ENCODE measurements around the gene PACRG. TPM values are rescaled to one million over a fixed set of nuclear protein-coding genes. Genes with fewer than 3 reads are reported as not detected.
"Not testable (repeated sequence)": the region's sequence is repeated elsewhere in the genome, so short reads cannot be mapped to it uniquely, and the experiment has no call there.

The PACRG gene
- total RNA-seq, 1 donor from 2014 or later = 9.7 TPM

DNA sequence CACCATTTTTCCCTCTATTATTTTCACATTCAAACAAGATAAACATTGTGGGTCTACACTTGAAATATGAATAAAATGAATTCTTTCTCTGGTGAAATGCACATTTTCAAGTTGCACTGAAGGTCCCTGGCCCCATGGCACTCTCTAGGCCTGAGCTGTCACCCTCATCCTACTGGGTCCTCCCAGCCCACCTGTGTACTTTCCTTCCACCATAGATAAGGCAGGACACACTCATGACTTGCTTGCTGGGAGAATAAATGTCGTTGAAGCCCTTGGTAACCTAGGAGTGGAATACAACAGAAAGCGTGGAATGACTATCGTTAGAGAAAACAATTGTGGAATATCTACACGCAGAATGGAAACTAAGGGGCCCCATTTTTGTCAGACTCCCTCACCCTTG, 585.8 kb downstream of the PACRG start:
- no peak for DNase-seq (ENCODE audit: low spot score)

DNA sequence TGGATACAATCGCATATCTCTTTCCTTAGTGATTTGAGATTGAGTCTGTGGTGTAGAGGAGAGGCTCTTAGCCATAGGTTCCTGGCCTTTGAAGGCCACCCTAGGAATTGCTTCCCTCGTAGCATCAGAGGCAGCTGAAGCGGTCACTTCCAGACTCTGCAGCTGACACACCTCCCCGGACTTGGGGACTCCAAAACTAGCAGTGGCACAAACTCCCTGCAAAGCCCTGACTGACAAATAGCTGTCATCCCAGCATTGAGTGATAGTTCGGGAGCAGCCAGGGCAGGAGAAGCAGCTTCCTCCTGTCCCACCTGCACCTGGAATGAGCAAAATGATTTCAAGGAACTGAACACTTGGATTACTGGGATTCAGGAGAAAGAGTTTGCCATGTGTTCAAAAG, 586.2 kb downstream of the PACRG start:
- no peak for DNase-seq (ENCODE audit: low spot score)

DNA sequence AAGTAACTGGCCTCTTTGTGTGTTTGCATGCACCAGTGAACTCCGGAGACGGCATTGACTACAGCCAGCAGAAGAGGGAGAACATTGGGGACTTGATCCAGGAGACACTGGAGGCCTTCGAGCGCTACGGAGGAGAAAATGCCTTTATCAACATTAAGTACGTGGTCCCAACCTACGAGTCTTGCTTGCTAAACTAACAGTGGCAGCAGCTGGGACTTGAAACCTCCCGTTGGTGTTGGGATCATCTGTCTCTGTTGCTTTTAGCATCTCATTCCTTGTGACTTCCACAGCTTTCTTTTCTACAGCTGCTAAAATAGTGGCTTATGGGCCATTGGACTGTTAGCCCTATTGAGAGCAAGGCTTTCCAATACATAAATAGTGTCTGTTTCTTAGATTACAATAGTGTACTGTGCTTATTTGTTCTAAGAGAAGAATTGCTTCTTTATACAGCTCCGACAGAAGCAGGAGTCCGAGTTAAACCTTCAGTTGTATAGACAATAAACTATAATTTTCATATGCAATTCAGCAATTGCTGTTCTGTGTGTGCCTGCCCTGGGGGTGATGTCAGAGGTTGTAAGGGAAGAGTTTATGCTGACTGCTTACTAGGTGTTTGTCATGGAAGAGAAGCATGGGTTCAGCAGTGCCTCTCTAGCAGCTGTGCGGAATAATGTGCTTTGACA, 587.2 kb downstream of the PACRG start:
- no peak for DNase-seq (ENCODE audit: low spot score)

- DNase-seq (ENCODE audit: low spot score) = not testable (repeated sequence)
Measured at GRCh38 chr6:163316866-163317495, 589.2 kb downstream of the PACRG start.

- no peak for DNase-seq (ENCODE audit: low spot score)
Measured at GRCh38 chr6:163318071-163318786, 590.5 kb downstream of the PACRG start.

- no peak for DNase-seq (ENCODE audit: low spot score)
Measured at GRCh38 chr6:163319609-163320366, 592.0 kb downstream of the PACRG start.

GRCh38 chr6:163320402-163320801, 592.6 kb downstream of the PACRG start:
- DNase-seq (ENCODE audit: low spot score) = no peak

DNA sequence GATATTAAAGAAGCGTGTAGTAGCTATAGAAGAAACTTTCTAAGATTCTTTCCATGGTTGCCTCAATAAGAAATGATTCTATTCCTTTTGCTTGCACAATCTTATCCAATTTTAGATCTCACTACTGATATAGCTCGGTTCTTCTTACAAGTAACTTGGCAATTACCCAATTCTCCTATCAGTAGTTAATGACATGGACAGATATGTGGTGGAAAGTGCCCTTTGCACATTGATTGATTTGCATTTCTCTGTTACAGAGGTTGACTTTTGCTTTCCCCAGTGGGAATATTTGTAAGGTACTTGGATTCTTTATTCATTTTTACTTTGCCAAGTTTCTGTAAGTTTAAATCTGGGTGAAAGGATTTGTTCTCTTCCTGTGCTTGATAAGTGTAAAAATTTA, 593.0 kb downstream of the PACRG start:
- DNase-seq (ENCODE audit: low spot score) = no peak

DNA sequence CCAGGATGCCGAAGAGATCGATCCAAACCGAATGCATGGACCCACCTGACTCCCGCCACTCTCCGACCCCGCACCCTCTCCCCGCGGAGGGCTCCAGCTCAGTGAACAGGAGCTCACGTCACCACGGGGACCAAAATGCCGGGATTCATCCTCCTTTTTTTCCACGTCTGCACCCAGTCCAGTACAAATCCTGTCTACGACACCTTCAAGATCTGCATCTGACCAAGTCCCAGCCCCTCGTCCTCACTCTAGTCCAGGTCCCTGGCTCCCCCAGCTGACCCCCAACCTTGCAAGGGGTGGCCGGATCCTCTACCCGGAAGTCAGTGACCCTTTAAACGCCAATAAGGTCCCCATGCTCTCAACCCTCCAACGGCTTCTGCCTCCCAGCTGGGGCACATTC, 593.9 kb downstream of the PACRG start:
- no peak for DNase-seq (ENCODE audit: low spot score)

GRCh38 chr6:163323274-163323673, 595.5 kb downstream of the PACRG start:
- no peak for DNase-seq (ENCODE audit: low spot score)

- no peak for DNase-seq (ENCODE audit: low spot score)
Measured at GRCh38 chr6:163323705-163324104, 595.9 kb downstream of the PACRG start.

DNA sequence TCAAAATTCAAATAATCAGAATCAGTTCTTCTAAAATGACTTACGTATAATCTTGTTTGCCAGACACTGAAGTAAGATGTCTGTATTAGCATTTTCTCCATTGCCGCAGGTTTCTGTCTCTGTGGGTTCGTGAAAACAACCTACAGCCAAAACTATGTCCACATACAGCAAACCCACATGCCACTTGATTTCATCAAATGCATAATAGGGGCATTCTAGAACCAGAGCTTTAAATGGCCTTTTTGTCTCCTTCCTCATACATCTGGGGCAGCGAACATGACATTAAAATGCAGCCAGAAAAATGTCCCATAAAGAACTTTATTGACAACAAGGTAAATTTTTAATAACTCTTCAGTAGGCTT, 596.5 kb downstream of the PACRG start:
- no peak for DNase-seq (ENCODE audit: low spot score)

DNA sequence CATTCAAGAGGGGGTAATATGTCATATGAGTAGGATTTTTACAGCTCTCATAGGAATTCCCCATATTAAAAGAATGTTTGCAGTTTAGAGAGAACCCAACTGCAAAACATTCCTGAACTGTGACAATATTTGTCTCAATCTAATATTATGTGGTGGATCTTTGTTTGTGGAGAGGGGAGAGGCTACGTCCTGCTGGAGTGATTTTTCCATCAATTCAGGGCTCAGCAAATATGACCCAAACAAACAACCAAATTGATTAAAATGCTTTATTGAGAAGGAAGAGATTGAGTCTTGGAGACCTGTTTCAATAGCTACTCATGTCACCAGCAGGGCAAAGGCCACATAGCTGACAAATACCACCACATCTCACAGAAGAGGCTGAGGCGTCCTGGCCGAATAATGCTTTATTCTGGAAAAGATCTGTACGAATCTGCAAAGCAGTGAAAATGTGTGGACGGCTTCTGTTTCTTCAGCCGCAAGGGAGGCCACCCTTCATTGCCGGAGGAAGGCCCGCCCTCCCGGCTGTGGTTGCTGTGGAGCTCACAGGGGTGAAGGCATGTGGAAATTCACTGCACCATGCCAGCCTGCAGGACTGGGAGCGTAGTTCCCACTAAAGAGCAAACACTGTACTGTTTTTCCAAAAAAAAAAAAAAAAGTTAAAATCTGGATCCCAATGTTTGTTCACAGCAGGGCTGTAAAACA, 597.1 kb downstream of the PACRG start:
- no peak for DNase-seq (ENCODE audit: low spot score)

- DNase-seq (ENCODE audit: low spot score) = no peak
Measured at GRCh38 chr6:163325390-163325784, 597.6 kb downstream of the PACRG start.

GRCh38 chr6:163327165-163327880, 599.5 kb downstream of the PACRG start:
- DNase-seq (ENCODE audit: low spot score) = no peak

- no peak for DNase-seq (ENCODE audit: low spot score)
Measured at GRCh38 chr6:163327921-163328320, 600.1 kb downstream of the PACRG start.

GRCh38 chr6:163328411-163328810, 600.6 kb downstream of the PACRG start:
- DNase-seq (ENCODE audit: low spot score) = no peak

GRCh38 chr6:163329991-163330390, 602.2 kb downstream of the PACRG start:
- no peak for DNase-seq (ENCODE audit: low spot score)

GRCh38 chr6:163331245-163331644, 603.5 kb downstream of the PACRG start:
- DNase-seq (ENCODE audit: low spot score) = no peak

- no peak for DNase-seq (ENCODE audit: low spot score)
Measured at GRCh38 chr6:163332575-163332974, 604.8 kb downstream of the PACRG start.

DNA sequence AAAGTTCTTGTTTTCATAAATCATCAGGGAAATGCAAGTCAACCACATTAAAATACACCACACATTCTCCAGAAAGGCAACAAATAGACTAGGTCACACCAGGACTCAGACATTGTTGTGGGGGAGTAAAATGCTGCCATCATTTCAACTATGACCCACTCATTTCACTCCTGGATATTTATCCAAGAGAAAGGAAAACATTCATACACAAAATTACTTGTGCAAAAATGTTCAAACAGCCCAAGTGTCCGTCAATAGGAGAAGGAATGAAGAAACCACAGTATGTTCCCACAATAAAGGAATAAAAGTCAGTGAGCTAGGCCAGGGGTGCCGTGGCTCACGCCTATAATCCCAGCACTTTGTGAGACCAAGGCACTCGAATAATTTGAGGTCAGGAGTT, 605.3 kb downstream of the PACRG start:
- no peak for DNase-seq (ENCODE audit: low spot score)
